ENCODE measurements around the gene RILPL1.

- TF ChIP-seq CTCF (IDR thresholded peaks at IDR 0.05) (no peak), ZFX (IDR thresholded peaks at IDR 0.05; ENCODE audit: borderline replicate concordance) (no peak)
Observed at GRCh38 chr12:123487428-123487827, 46.1 kb downstream of the RILPL1 start.
